ENCODE measurements around the gene C3orf85. TPM values are rescaled to one million over a fixed set of nuclear protein-coding genes. Genes with fewer than 3 reads are reported as not detected.

C3orf85 gene
- total and polyA plus RNA-seq, 11 donors: not detected

DNA sequence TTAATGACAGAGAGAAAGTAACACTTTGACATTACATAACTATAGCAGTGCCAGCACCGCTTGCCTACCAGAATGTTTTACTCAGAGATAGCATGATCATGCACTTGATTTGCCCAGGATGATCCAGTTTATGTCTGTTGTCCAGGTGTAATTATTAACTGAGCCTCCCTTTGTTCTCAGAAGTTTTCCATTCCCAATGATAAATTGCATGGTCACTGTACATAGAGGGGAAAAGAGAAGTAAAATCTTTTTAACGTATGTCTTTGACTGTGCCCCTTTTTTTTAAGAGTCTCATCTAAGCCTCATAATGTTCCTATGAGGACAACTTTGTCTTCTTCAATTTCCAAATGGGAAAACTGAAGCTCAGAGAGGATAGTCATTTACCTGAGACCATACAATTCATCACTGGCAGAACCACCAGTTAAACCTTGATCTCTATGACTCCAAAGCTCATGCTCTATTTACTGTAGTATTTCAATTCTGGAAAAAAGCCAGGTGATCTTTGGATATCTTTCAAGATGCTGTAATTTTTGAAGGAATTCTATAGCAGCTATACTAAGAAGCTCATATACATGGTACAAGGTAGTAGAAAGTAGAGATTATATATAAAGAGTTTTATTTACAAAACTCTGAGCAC is 25.1 kb downstream of the C3orf85 start:
- no peak for TF ChIP-seq CTCF (IDR thresholded peaks at IDR 0.05)
- 41 to 91% (median 55%) methylated on average over 2 of the region's 2 CpGs for WGBS, 4 donors
- H3K4me1 ChIP-seq: no peaks in the 10 kb centered on the region

GRCh38 chr3:109165905-109166304 is 29.4 kb downstream of the C3orf85 start:
- 83 to 88% (median 84%) methylated on average over 4 of the region's 4 CpGs for WGBS, 4 donors
- Histone ChIP-seq H3K36me3 (no peaks in the 10 kb centered on the region), H3K4me1 (no peaks in the 10 kb centered on the region), H3K9me3 (no peaks in the 10 kb centered on the region), H3K4me3 (no peak overlapping the region), H3K27ac (no peak overlapping the region), H3K27me3 (no peaks in the 10 kb centered on the region)
- ATAC-seq (no peak), DNase-seq (no peak)
- intact Hi-C loops (cut with DNase I): no loop called here
- TF ChIP-seq CTCF (IDR thresholded peaks at IDR 0.05) (no peak), POLR2A (IDR thresholded peaks at IDR 0.05) (no peak)

More for the DNA sequence above, 25.1 kb downstream of the C3orf85 start:
- H3K36me3 ChIP-seq: no peaks in the 10 kb centered on the region
- no peak overlapping the region for H3K27ac ChIP-seq
- intact Hi-C loops (cut with DNase I): no loop called here
- no peak for DNase-seq
- H3K27me3 ChIP-seq: no peaks in the 10 kb centered on the region
- no peak overlapping the region for H3K4me3 ChIP-seq
- no peak for ATAC-seq
- H3K9me3 ChIP-seq: peaks cover 0 to 15% (median 0%) of the 10 kb centered on the region in 12 donors

DNA sequence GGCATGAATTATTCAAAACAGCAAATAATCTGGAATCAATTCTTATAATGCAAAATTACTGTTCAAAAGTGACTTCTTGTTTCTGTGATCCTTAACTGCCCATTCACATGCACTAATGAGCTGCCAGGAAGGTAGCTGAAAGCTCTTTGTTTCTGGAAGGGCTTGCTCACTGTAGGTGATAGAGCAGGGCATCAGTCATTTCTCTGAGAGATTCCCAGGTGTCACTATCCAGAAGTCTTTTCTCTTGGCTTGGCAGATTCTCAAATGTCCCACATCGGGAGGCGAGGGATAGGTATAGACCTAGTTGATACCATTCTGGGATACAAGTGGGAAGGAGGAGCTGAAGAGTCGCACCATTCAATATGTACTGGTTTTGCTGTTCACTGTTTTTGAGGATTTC is 35.0 kb downstream of the C3orf85 start:
- Histone ChIP-seq H3K4me3 (no peak overlapping the region), H3K27ac (no peak overlapping the region), H3K9me3 (no peaks in the 10 kb centered on the region), H3K27me3 (no peaks in the 10 kb centered on the region), H3K4me1 (no peaks in the 10 kb centered on the region), H3K36me3 (no peaks in the 10 kb centered on the region)
- 81 to 93% (median 88%) methylated on average over 3 of the region's 3 CpGs for WGBS, 4 donors
- ATAC-seq (no peak), DNase-seq (no peak)
- TF ChIP-seq POLR2A (IDR thresholded peaks at IDR 0.05): no peak
- TF ChIP-seq CTCF (IDR thresholded peaks at IDR 0.05): no peak
- intact Hi-C loops (cut with DNase I): no loop called here

- intact Hi-C loops (cut with DNase I): no loop called here
- DNase-seq (no peak), ATAC-seq (no peak)
- Histone ChIP-seq H3K27me3 (no peaks in the 10 kb centered on the region), H3K4me1 (no peaks in the 10 kb centered on the region), H3K27ac (no peak overlapping the region), H3K9me3 (no peaks in the 10 kb centered on the region), H3K4me3 (no peak overlapping the region), H3K36me3 (no peaks in the 10 kb centered on the region)
- WGBS, 4 donors: 32 to 60% (median 51%) methylated on average over 3 of the region's 3 CpGs
- TF ChIP-seq POLR2A (IDR thresholded peaks at IDR 0.05) (no peak), CTCF (IDR thresholded peaks at IDR 0.05) (no peak)
Observed at GRCh38 chr3:109175411-109175810, 38.9 kb downstream of the C3orf85 start.
